KMS-11 (cell line): ENCODE results near the gene PKN3.

ENCODE experiments used
- H2AFZ ChIP-seq: fragments of 200-600 bp; sonication (generic); 2 replicates; pipeline ENCODE4 v1.6.1; 2016; ENCODE audit warnings: antibody characterized with exemption, mixed run types, low read depth
- H3K27ac ChIP-seq: fragments of 200-600 bp; sonication (generic); 2 replicates; pipeline ENCODE4 v1.6.1; 2016; ENCODE audit warnings: mild to moderate bottlenecking, mixed run types
- H3K27me3 ChIP-seq: fragments of 200-600 bp; sonication (generic); 2 replicates; pipeline ENCODE4 v1.6.1; 2017; ENCODE audit warnings: mild to moderate bottlenecking, low read depth, mixed run types, moderate library complexity; ENCODE audit not compliant: insufficient read depth
- H3K36me3 ChIP-seq: fragments of 200-600 bp; sonication (generic); 2 replicates; pipeline ENCODE4 v1.6.1; 2017; ENCODE audit warnings: mild to moderate bottlenecking, mixed run types; ENCODE audit not compliant: insufficient read depth
- H3K4me1 ChIP-seq: fragments of 200-600 bp; sonication (generic); 2 replicates; pipeline ENCODE4 v1.6.1; 2016; ENCODE audit warnings: mild to moderate bottlenecking, low read depth, mixed run types; ENCODE audit not compliant: poor library complexity, severe bottlenecking
- H3K4me2 ChIP-seq: fragments of 200-600 bp; sonication (generic); 2 replicates; pipeline ENCODE4 v1.7.0; 2016; ENCODE audit warnings: mild to moderate bottlenecking, mixed run types
- H3K4me3 ChIP-seq: fragments of 200-600 bp; sonication (generic); IDR thresholded peaks from 2 replicates; pipeline ENCODE4 v1.6.1; 2017; ENCODE audit warnings: low read depth, low read length, mixed read lengths; ENCODE audit not compliant: insufficient read depth
- H3K79me2 ChIP-seq: fragments of 200-600 bp; sonication (generic); 2 replicates; pipeline ENCODE4 v1.6.1; 2016; ENCODE audit warnings: low read depth, mixed run types; ENCODE audit not compliant: insufficient read depth
- H3K9ac ChIP-seq: fragments of 200-600 bp; sonication (generic); 2 replicates; pipeline ENCODE4 v1.6.1; 2016; ENCODE audit warnings: mild to moderate bottlenecking, mixed run types
- H4K20me1 ChIP-seq: fragments of 200-600 bp; sonication (generic); 2 replicates; pipeline ENCODE4 v1.6.1; 2016; ENCODE audit warnings: mild to moderate bottlenecking, mixed run types; ENCODE audit not compliant: insufficient read depth
- CTCF ChIP-seq: fragments of 200-600 bp; sonication (generic); conservative IDR thresholded peaks from 2 replicates; pipeline ENCODE4 v1.6.1; 2017; ENCODE audit warnings: low read depth, mild to moderate bottlenecking, antibody characterized with exemption, low read length, moderate library complexity, mixed read lengths

The PKN3 gene

GRCh38 chr9:128706671-128707381, 4.5 kb downstream of the PKN3 start:
- Histone ChIP-seq H4K20me1 (no peaks in the 10 kb centered on the region), H3K36me3 (no peaks in the 10 kb centered on the region), H3K4me2 (no peak overlapping the region), H2AFZ (no peak overlapping the region), H3K4me3 (no peak overlapping the region), H3K9ac (no peak overlapping the region), H3K27ac (no peak overlapping the region), H3K27me3 (no peaks in the 10 kb centered on the region), H3K79me2 (no peaks in the 10 kb centered on the region), H3K4me1 (no peaks in the 10 kb centered on the region)
- TF ChIP-seq CTCF, result no peak

DNA sequence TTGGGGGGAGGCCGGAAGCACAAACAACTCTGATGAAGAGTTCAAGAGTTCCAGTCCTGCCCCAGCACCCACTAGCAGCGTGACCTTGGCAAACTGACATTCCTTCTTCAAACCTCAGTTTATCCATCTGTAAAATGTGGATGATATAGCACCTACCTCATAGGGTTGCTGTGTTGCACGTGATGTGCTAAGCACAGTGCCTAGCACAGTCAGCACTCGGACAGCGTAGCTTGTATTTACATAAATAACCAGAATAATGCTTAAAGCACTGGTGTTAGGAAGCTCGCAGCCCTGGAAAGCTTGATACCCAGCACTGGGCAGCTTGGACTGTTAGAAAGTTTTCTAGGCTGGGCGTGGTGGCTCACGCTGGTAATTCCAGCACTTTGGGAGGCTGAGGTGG, 5.1 kb downstream of the PKN3 start:
- H3K27ac ChIP-seq, result no peak overlapping the region
- H2AFZ ChIP-seq, result no peak overlapping the region

DNA sequence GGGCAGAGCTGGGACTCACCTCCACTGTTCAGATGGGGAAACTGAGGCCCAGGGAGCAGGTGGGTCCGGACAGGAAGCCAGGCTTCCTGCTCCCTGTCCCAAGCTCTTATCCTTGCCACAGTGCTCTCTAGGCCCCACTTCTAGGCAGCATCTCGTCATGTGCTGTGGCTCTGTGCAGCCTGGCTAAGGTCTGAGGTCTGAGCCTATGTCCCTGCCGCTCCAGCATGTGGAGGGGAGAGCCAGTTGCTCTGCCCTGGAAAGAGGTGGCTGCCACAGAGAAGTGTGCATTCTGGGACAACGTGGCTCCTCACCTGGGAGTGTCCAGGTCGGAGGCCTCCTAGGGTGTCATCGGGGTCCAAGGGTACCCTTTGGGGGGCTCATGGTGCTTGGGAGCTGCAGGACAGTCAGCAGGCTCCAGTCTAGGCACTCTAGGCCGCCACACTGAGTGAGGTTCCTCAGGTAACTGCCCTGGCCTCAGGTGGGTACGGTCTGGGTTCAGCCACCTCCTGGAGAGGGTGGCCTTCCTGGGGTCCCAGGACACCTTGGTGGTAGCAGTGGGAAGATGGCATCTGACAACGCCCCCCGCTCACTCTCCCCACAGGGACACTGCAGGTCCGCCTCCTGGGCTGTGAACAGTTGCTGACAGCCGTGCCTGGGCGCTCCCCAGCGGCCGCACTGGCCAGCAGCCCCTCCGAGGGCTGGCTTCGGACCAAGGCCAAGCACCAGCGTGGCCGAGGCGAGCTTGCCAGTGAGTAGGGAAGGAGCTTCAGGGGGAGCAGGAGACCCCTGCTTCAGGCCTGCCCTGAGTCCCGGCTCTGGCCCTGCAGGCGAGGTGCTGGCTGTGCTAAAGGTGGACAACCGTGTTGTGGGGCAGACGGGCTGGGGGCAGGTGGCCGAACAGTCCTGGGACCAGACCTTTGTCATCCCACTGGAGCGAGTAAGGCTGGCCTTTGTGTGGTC, 10.4 kb downstream of the PKN3 start:
- TF ChIP-seq CTCF, result no peak

More for the DNA sequence above, 5.1 kb downstream of the PKN3 start:
- Histone ChIP-seq H3K9ac (no peak overlapping the region), H3K4me2 (no peak overlapping the region), H3K4me3 (no peak overlapping the region), H3K36me3 (no peaks in the 10 kb centered on the region), H3K4me1 (no peaks in the 10 kb centered on the region), H3K79me2 (no peaks in the 10 kb centered on the region), H3K27me3 (no peaks in the 10 kb centered on the region), H4K20me1 (no peaks in the 10 kb centered on the region)
- TF ChIP-seq CTCF, result no peak

DNA sequence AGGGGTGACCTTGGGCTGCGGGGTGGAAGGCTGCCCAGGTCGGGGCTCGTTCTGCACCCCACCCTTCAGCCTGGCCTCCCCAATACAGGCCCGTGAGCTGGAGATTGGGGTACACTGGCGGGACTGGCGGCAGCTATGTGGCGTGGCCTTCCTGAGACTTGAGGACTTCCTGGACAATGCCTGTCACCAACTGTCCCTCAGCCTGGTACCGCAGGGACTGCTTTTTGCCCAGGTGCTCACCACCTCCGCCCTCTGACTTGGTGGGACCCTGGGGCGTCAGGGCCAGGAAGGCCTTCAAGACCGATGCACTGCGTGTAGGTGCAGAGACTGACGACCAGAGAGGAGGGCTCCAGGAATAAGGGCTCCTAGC, 11.1 kb downstream of the PKN3 start:
- H3K27ac ChIP-seq, result no peak overlapping the region
- no peaks in the 10 kb centered on the region for H3K36me3 ChIP-seq
- H3K4me1 ChIP-seq, result no peaks in the 10 kb centered on the region

More for the DNA sequence above, 10.4 kb downstream of the PKN3 start:
- Histone ChIP-seq H4K20me1 (no peaks in the 10 kb centered on the region), H3K27me3 (no peaks in the 10 kb centered on the region), H2AFZ (no peak overlapping the region), H3K4me1 (no peaks in the 10 kb centered on the region), H3K79me2 (no peaks in the 10 kb centered on the region), H3K4me2 (no peak overlapping the region), H3K4me3 (no peak overlapping the region), H3K27ac (no peak overlapping the region), H3K9ac (no peak overlapping the region), H3K36me3 (no peaks in the 10 kb centered on the region)

More for the DNA sequence above, 11.1 kb downstream of the PKN3 start:
- no peak overlapping the region for H3K4me3 ChIP-seq
- no peaks in the 10 kb centered on the region for H3K27me3 ChIP-seq
- no peak for TF ChIP-seq CTCF
- no peak overlapping the region for H3K4me2 ChIP-seq
- no peak overlapping the region for H3K9ac ChIP-seq
- H2AFZ ChIP-seq, result no peak overlapping the region
- H4K20me1 ChIP-seq, result no peaks in the 10 kb centered on the region
- no peaks in the 10 kb centered on the region for H3K79me2 ChIP-seq
